SK-N-SH (cell line): ENCODE measurements around the gene EML1. TPM values are rescaled to one million over a fixed set of nuclear protein-coding genes. Genes with fewer than 3 reads are reported as not detected.

ENCODE experiments used
- CTCF ChIA-PET: fragments of 300-600, 350-600 bp; formaldehyde crosslinking; extraction: SDS; loops from one replicate; lab custom pipeline; 2021; lab: Yijun Ruan, JAX
- POLR2A ChIA-PET: fragments of 350-600 bp; sonication (Branson Sonifier 250); formaldehyde crosslinking; extraction: SDS; loops from one replicate; lab custom pipeline; 2020; ENCODE audit warnings: antibody characterized with exemption, inconsistent platforms; lab: Yijun Ruan, JAX
- DNase-seq: peaks from one replicate; pipeline ENCODE4 v3.0.0; 2012
- H2AFZ ChIP-seq: fragments of 200-600 bp; sonication (generic); 2 replicates; pipeline ENCODE4 v1.8.1; 2016; ENCODE audit warnings: antibody characterized with exemption, mild to moderate bottlenecking, low read depth
- H3F3A ChIP-seq: fragments of 200-600 bp; sonication (generic); replicated peaks from 2 replicates; pipeline ENCODE3; 2016; ENCODE audit warnings: antibody characterized with exemption, mild to moderate bottlenecking; ENCODE audit not compliant: insufficient read depth
- H3K27ac ChIP-seq, 2 experiments: fragments of 200-500 bp in 1 of 2; fragments of 200-600 bp in 1 of 2; sonication (Bioruptor generic) in 1 of 2; sonication (generic), shearing (Covaris generic) in 1 of 2; 2 replicates each; pipeline versions ENCODE4 v1.5.1 to v1.6.1; 2014 to 2016; ENCODE audit warnings: low read depth in 2 of 2, inconsistent platforms in 1 of 2, low read length in 1 of 2, mild to moderate bottlenecking in 1 of 2, mixed read lengths in 1 of 2
- H3K27me3 ChIP-seq: fragments of 200-600 bp; sonication (generic), shearing (Covaris generic); 2 replicates; pipeline ENCODE4 v1.6.1; 2016; ENCODE audit warnings: mixed run types; ENCODE audit not compliant: insufficient read depth
- H3K36me3 ChIP-seq, 2 experiments: fragments of 200-500 bp in 1 of 2; fragments of 200-600 bp in 1 of 2; sonication (Bioruptor generic) in 1 of 2; sonication (generic) in 1 of 2; replicated peaks in 1 of 2; 2 replicates each; pipeline versions ENCODE3 to v1.5.1; 2014 to 2016; ENCODE audit warnings: low read length in 1 of 2, mild to moderate bottlenecking in 1 of 2; ENCODE audit not compliant: insufficient read depth in 2 of 2, control insufficient read depth in 1 of 2
- H3K4me1 ChIP-seq, 2 experiments: fragments of 200-500 bp in 1 of 2; fragments of 200-600 bp in 1 of 2; sonication (Bioruptor generic) in 1 of 2; sonication (generic), shearing (Covaris generic) in 1 of 2; 2 replicates each; pipeline versions ENCODE4 v1.5.1 to v1.6.1; 2014 to 2016; ENCODE audit warnings: low read depth in 1 of 2, low read length in 1 of 2, mixed run types in 1 of 2; ENCODE audit not compliant: insufficient read depth in 2 of 2, control insufficient read depth in 1 of 2
- H3K4me2 ChIP-seq: fragments of 200-600 bp; sonication (generic), shearing (Covaris generic); 2 replicates; pipeline ENCODE4 v1.6.1; 2017; ENCODE audit warnings: mixed run types
- H3K4me3 ChIP-seq, 2 experiments: fragments of 200-500 bp in 1 of 2; fragments of 200-600 bp in 1 of 2; sonication (Bioruptor generic) in 1 of 2; sonication (generic), shearing (Covaris generic) in 1 of 2; 2 replicates each; pipeline versions ENCODE4 v1.5.1 to v1.8.1; 2014 to 2016; ENCODE audit warnings: low read depth in 2 of 2, inconsistent platforms in 1 of 2, low read length in 1 of 2, mild to moderate bottlenecking in 1 of 2, mixed read lengths in 1 of 2, moderate library complexity in 1 of 2
- H3K79me2 ChIP-seq: fragments of 200-600 bp; sonication (generic); 2 replicates; pipeline ENCODE4 v1.8.1; 2017; ENCODE audit warnings: mild to moderate bottlenecking; ENCODE audit not compliant: insufficient read depth
- H3K9ac ChIP-seq: fragments of 200-600 bp; sonication (generic); 2 replicates; pipeline ENCODE4 v1.6.1; 2017; ENCODE audit warnings: mixed run types
- H3K9me2 ChIP-seq: fragments of 200-600 bp; sonication (generic); 2 replicates; pipeline ENCODE4 v1.6.1; 2017; ENCODE audit warnings: mixed run types
- H3K9me3 ChIP-seq: fragments of 200-600 bp; sonication (generic); 2 replicates; pipeline ENCODE4 v1.6.1; 2017; ENCODE audit warnings: mixed run types, mild to moderate bottlenecking, moderate library complexity
- H4K20me1 ChIP-seq: fragments of 200-600 bp; sonication (generic); 2 replicates; pipeline ENCODE4 v1.6.1; 2017; ENCODE audit warnings: mild to moderate bottlenecking, mixed run types; ENCODE audit not compliant: insufficient read depth
- CHD2 ChIP-seq: fragments of 150-350 bp; IDR thresholded peaks from 2 replicates; pipeline ENCODE4 v1.6.1; 2018; ENCODE audit warnings: low read length; ENCODE audit not compliant: partially characterized antibody
- EP300 ChIP-seq, 2 experiments: IDR thresholded peaks; 2 replicates each; pipeline versions ENCODE4 v1.4.0 to v1.6.1; 2012; ENCODE audit warnings: borderline replicate concordance in 1 of 2, low read depth in 1 of 2, low read length in 1 of 2
- FOSL2 ChIP-seq: IDR thresholded peaks from 2 replicates; pipeline ENCODE4 v1.4.0; 2012; ENCODE audit warnings: low read depth, mild to moderate bottlenecking, moderate library complexity, borderline replicate concordance
- FOXJ3 ChIP-seq: sonication (generic); formaldehyde crosslinking; IDR thresholded peaks from 2 replicates; pipeline ENCODE4 v1.5.1; 2020; ENCODE audit warnings: mild to moderate bottlenecking, missing genetic modification reagents
- FOXM1 ChIP-seq: IDR thresholded peaks from 2 replicates; pipeline ENCODE4 v1.4.0; 2012; ENCODE audit warnings: low read depth, mild to moderate bottlenecking
- JUND ChIP-seq: IDR thresholded peaks from 2 replicates; pipeline ENCODE4 v1.4.0; 2012
- MAX ChIP-seq: IDR thresholded peaks from 2 replicates; pipeline ENCODE4 v1.4.0; 2012; ENCODE audit warnings: low read depth
- MEF2A ChIP-seq: IDR thresholded peaks from 2 replicates; pipeline ENCODE4 v1.4.0; 2012; ENCODE audit warnings: low read depth, borderline replicate concordance
- MXI1 ChIP-seq: IDR thresholded peaks from 2 replicates; pipeline ENCODE4 v1.6.1; 2012; ENCODE audit warnings: mild to moderate bottlenecking, low read depth, low read length, improper control_type of control experiment
- NFIC ChIP-seq: IDR thresholded peaks from 2 replicates; pipeline ENCODE4 v1.4.0; 2012; ENCODE audit warnings: borderline replicate concordance
- POLR2AphosphoS5 ChIP-seq: IDR thresholded peaks from 2 replicates; pipeline ENCODE4 v1.6.1; 2012; ENCODE audit warnings: low read depth, low read length
- RFX5 ChIP-seq: IDR thresholded peaks from 2 replicates; pipeline ENCODE4 v1.6.1; 2012; ENCODE audit warnings: mild to moderate bottlenecking, improper control_type of control experiment, low read length
- RXRA ChIP-seq: IDR thresholded peaks from 2 replicates; pipeline ENCODE4 v1.4.0; 2012; ENCODE audit warnings: low read depth, mild to moderate bottlenecking, borderline replicate concordance
- SIN3A ChIP-seq: IDR thresholded peaks from 2 replicates; pipeline ENCODE4 v1.6.1; 2012; ENCODE audit warnings: low read depth, mild to moderate bottlenecking, low read length, moderate library complexity, borderline replicate concordance
- SMC3 ChIP-seq: IDR thresholded peaks from 2 replicates; pipeline ENCODE4 v1.6.1; 2012; ENCODE audit warnings: low read depth, low read length, improper control_type of control experiment
- TEAD4 ChIP-seq: IDR thresholded peaks from 2 replicates; pipeline ENCODE4 v1.4.0; 2012; ENCODE audit warnings: mild to moderate bottlenecking, borderline replicate concordance; ENCODE audit not compliant: insufficient read depth
- USF1 ChIP-seq: IDR thresholded peaks from 2 replicates; pipeline ENCODE4 v1.4.0; 2012; ENCODE audit warnings: low read depth, borderline replicate concordance
- YY1 ChIP-seq: IDR thresholded peaks from 2 replicates; pipeline ENCODE4 v1.4.0; 2012; ENCODE audit warnings: low read depth, mild to moderate bottlenecking
- ZBTB33 ChIP-seq: IDR thresholded peaks from 2 replicates; pipeline ENCODE4 v1.4.0; 2012; ENCODE audit warnings: low read depth, borderline replicate concordance
- WGBS: methylation state at CpG from one replicate; pipeline ENCODE4 v1.1.6; 2017; ENCODE audit warnings: low lambda C conversion rate; 5-methylcytosine and 5-hydroxymethylcytosine counted together
- polyA plus RNA-seq, 3 experiments: library from polyadenylated mRNA; depleted of rRNA; stranded (reverse); fragments of >200 nt; gene quantifications; 2 replicates each; pipeline ENCODE4 v1.2.3, GENCODE V29; 2012

Gene EML1
- polyA plus RNA-seq, 1 of the 3 experiments (the other 2 are of a cell fraction), result 6.3 TPM

- H4K20me1 ChIP-seq, result no peaks in the 10 kb centered on the region
- no peaks in the 10 kb centered on the region for H3K79me2 ChIP-seq
- H3K27me3 ChIP-seq, result no peaks in the 10 kb centered on the region
- H3K36me3 ChIP-seq, result peaks cover 0 to 4% of the 10 kb centered on the region in 2 experiments
- no peak overlapping the region for H3K27ac ChIP-seq
- POLR2A ChIA-PET, result no interaction called here
- WGBS, result 91% methylated on average over 5 of the region's 5 CpGs
- no peaks in the 10 kb centered on the region for H3K4me1 ChIP-seq
- H3K9me2 ChIP-seq, result no peaks in the 10 kb centered on the region
- no peak for DNase-seq
- CTCF ChIA-PET, result interaction anchor here (0.9 to 6.1 kb wide), 8 partner anchors 9 to 208 kb away, joined by 3 to 136 read pairs (median 5); no protein-coding TSS in a partner anchor
- no peak overlapping the region for H3K9ac ChIP-seq
- H3K4me3 ChIP-seq, result no peak overlapping the region
- H3K4me2 ChIP-seq, result no peak overlapping the region
- H3F3A ChIP-seq, result no peaks in the 10 kb centered on the region
- no peaks in the 10 kb centered on the region for H3K9me3 ChIP-seq
- TF ChIP-seq FOXM1 (no peak), RFX5 (no peak), NFIC (no peak), SIN3A (no peak), FOXJ3 (CRISPR knock-in tag) (no peak), POLR2AphosphoS5 (no peak), MEF2A (no peak), CHD2 (no peak), USF1 (no peak), SMC3 (no peak), MAX (no peak), EP300 (IDR thresholded peaks at IDR 0.05; ENCODE audit: borderline replicate concordance in 1 of 2, low read depth in 1 of 2, low read length in 1 of 2) (no peak), FOSL2 (no peak), ZBTB33 (no peak), RXRA (no peak), TEAD4 (no peak), YY1 (no peak), JUND (no peak), MXI1 (no peak)
- TF ChIP-seq, all 33 proteins: peak for 0
- H2AFZ ChIP-seq, result no peak overlapping the region
Measured at GRCh38 chr14:99888149-99888548, 94.9 kb downstream of the EML1 start.
